MCF 10A (cell line): ENCODE measurements around the gene TMEM203. TPM values are rescaled to one million over a fixed set of nuclear protein-coding genes. Genes with fewer than 3 reads are reported as not detected.

Source experiments
- BruUV-seq: library from RNA; stranded (reverse); fragments of 400-500 nt; replicated peaks from 2 replicates; lab custom pipeline; 2021; lab: Mats Ljungman, UMichigan
- CTCF ChIA-PET: fragments of 300-600 bp; sonication (Branson Sonifier 250); formaldehyde crosslinking; extraction: SDS; loops from one replicate; lab custom pipeline; 2021; ENCODE audit warnings: antibody characterized with exemption, inconsistent platforms; lab: Yijun Ruan, JAX
- POLR2A ChIA-PET: fragments of 300-600, 350-650 bp; sonication (Branson Sonifier 250); formaldehyde crosslinking; extraction: SDS; loops from one replicate; lab custom pipeline; 2020; ENCODE audit warnings: antibody characterized with exemption, inconsistent platforms; lab: Yijun Ruan, JAX
- DNase-seq: peaks from one replicate; pipeline ENCODE4 v3.0.0-alpha.2; 2018; ENCODE audit not compliant: unreplicated experiment
- H3K27ac Mint-ChIP-seq: one replicate; pipeline ENCODE4 v1.8.0; 2022; ENCODE audit warnings: mild to moderate bottlenecking, low read depth, mixed read lengths; ENCODE audit not compliant: unreplicated experiment
- H3K27me3 Mint-ChIP-seq: one replicate; pipeline ENCODE4 v1.8.0; 2022; ENCODE audit warnings: mixed read lengths; ENCODE audit not compliant: insufficient read depth, unreplicated experiment
- H3K36me3 Mint-ChIP-seq: one replicate; pipeline ENCODE4 v1.8.0; 2022; ENCODE audit warnings: mild to moderate bottlenecking, moderate library complexity, mixed read lengths; ENCODE audit not compliant: insufficient read depth, unreplicated experiment
- H3K4me1 Mint-ChIP-seq: one replicate; pipeline ENCODE4 v1.8.0; 2022; ENCODE audit warnings: mixed read lengths; ENCODE audit not compliant: insufficient read depth, unreplicated experiment
- H3K4me3 Mint-ChIP-seq: one replicate; pipeline ENCODE4 v1.8.0; 2022; ENCODE audit warnings: mild to moderate bottlenecking, moderate library complexity, mixed read lengths; ENCODE audit not compliant: unreplicated experiment
- H3K9me3 Mint-ChIP-seq: one replicate; pipeline ENCODE4 v1.8.0; 2022; ENCODE audit warnings: mixed read lengths; ENCODE audit not compliant: unreplicated experiment
- CTCF ChIP-seq: fragments of 200-600 bp; IDR thresholded peaks from one replicate; pipeline ENCODE4 v1.8.0; 2022; ENCODE audit warnings: antibody characterized with exemption, mild to moderate bottlenecking; ENCODE audit not compliant: unreplicated experiment
- intact Hi-C: fragments of 100-400 bp; cut with micrococcal nuclease; formaldehyde crosslinking; loops from 2 replicates; pipeline ENCODE4 v1.14.1; 2022
- total RNA-seq: library from RNA; stranded (reverse); gene quantifications from 2 replicates; pipeline ENCODE4 v1.2.3, GENCODE V29; 2022

TMEM203 gene
- total RNA-seq, 1 experiment from 2014 or later, result 31.4 TPM

GRCh38 chr9:137194388-137194787 is 11.1 kb downstream of the TMEM203 start:
- H3K36me3 Mint-ChIP-seq, result peaks cover 14% of the 10 kb centered on the region
- no TSS peak for BruUV-seq
- no peaks in the 10 kb centered on the region for H3K27me3 Mint-ChIP-seq
- no peak for TF ChIP-seq CTCF
- H3K4me3 Mint-ChIP-seq, result no peak overlapping the region
- POLR2A ChIA-PET, result interaction anchor here (0.7 to 2.1 kb wide), 5 partner anchors 10 to 47 kb away, joined by 3 to 13 read pairs (median 3); partner anchors contain the start of genes NDOR1, RNF224, TMEM203 and TUBB4B
- peaks cover 19% of the 10 kb centered on the region for H3K4me1 Mint-ChIP-seq
- intact Hi-C loops, result no loop called here
- CTCF ChIA-PET, result interaction anchor here (0.5 to 0.7 kb wide), 3 partner anchors 8 to 85 kb away, joined by 3 to 6 read pairs (median 3); partner anchors contain the start of gene RNF224
- H3K27ac Mint-ChIP-seq, result no peak overlapping the region
- no peaks in the 10 kb centered on the region for H3K9me3 Mint-ChIP-seq
- DNase-seq, result no peak

- no peak overlapping the region for H3K4me3 Mint-ChIP-seq
- H3K4me1 Mint-ChIP-seq, result peaks cover 21% of the 10 kb centered on the region
- intact Hi-C loops, result no loop called here
- no peaks in the 10 kb centered on the region for H3K9me3 Mint-ChIP-seq
- CTCF ChIA-PET, result interaction anchor here (0.5 to 0.7 kb wide), 2 partner anchors 9 to 166 kb away, joined by 3 read pairs; no protein-coding TSS in a partner anchor
- POLR2A ChIA-PET, result no interaction called here
- H3K27ac Mint-ChIP-seq, result no peak overlapping the region
- no peak for DNase-seq
- no TSS peak for BruUV-seq
- H3K27me3 Mint-ChIP-seq, result no peaks in the 10 kb centered on the region
- peaks cover 20% of the 10 kb centered on the region for H3K36me3 Mint-ChIP-seq
- no peak for TF ChIP-seq CTCF
Observed at GRCh38 chr9:137193771-137194170, 11.7 kb downstream of the TMEM203 start.

GRCh38 chr9:137192859-137193258 is 12.6 kb downstream of the TMEM203 start:
- CTCF ChIA-PET, result interaction anchor here (1.5 kb wide), 1 partner anchor 44 kb away, joined by 5 read pairs; no protein-coding TSS in a partner anchor
- Mint-ChIP-seq H3K27me3 (no peaks in the 10 kb centered on the region), H3K36me3 (peaks cover 20% of the 10 kb centered on the region), H3K4me1 (peaks cover 14% of the 10 kb centered on the region), H3K27ac (no peak overlapping the region), H3K4me3 (no peak overlapping the region), H3K9me3 (no peaks in the 10 kb centered on the region)
- no peak for TF ChIP-seq CTCF
- POLR2A ChIA-PET, result interaction anchor here (1.0 kb wide), 1 partner anchor 8 kb away, joined by 4 read pairs; the partner anchor contains the start of gene TPRN
- intact Hi-C loops, result no loop called here
- DNase-seq, result no peak
- no TSS peak for BruUV-seq

GRCh38 chr9:137192448-137192780 is 13.0 kb downstream of the TMEM203 start:
- Mint-ChIP-seq H3K27me3 (no peaks in the 10 kb centered on the region), H3K9me3 (no peaks in the 10 kb centered on the region), H3K36me3 (peaks cover 20% of the 10 kb centered on the region), H3K27ac (no peak overlapping the region), H3K4me1 (peaks cover 14% of the 10 kb centered on the region), H3K4me3 (no peak overlapping the region)
- no peak for DNase-seq
- POLR2A ChIA-PET, result interaction anchor here (1.0 kb wide), 1 partner anchor 9 kb away, joined by 4 read pairs; the partner anchor contains the start of gene TPRN
- no peak for TF ChIP-seq CTCF
- CTCF ChIA-PET, result interaction anchor here (0.9 to 1.5 kb wide), 2 partner anchors 44 to 399 kb away, joined by 3 to 5 read pairs; no protein-coding TSS in a partner anchor
- no TSS peak for BruUV-seq
- intact Hi-C loops, result no loop called here
